ENCODE results near the gene F11.
A peak's percentile ranks its signal among the peaks of the same experiment; 100 is the strongest.

Gene F11

DNA sequence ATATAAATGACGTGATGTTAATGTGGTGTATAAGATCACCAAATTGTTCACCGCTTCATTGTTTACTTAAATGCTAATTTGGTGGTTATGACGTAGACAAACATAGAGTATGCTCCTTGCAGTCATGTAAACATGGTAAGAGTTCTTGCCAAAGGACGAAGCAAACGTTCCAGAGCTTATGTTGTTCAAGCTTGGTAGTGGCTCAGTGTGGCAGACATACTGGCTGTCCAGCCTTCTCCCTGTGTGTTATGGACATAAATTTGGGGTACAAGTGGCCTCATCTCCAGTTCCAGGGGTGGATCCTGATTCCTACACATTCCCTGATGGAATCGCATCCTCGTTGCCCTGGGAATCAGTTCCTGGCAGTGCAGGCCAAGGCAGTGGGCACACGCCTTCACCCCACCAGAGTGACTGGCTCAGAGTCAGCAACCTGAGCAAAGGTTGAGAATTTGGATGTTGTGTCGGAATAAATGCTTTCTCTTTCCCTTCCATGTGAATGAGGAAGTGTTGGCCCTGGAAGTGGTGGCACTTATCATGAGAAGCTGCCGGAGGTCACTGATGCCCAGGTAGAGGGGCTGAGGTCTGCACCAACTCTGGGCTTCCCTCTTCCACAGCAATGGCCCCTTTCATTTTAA is 25.4 kb downstream of the F11 start:
- no peak for DNase-seq (ENCODE audit: extremely low read depth, insufficient read length)
- Histone ChIP-seq H3K36me3 (ENCODE audit: control insufficient read depth, insufficient read depth, low read length) (no peaks in the 10 kb centered on the region), H3K27me3 (replicated peaks; ENCODE audit: control insufficient read depth, insufficient read depth, low read length) (no peaks in the 10 kb centered on the region), H3K4me3 (replicated peaks; ENCODE audit: low read depth, low read length) (no peak overlapping the region)
- TF ChIP-seq, protein P1, sequence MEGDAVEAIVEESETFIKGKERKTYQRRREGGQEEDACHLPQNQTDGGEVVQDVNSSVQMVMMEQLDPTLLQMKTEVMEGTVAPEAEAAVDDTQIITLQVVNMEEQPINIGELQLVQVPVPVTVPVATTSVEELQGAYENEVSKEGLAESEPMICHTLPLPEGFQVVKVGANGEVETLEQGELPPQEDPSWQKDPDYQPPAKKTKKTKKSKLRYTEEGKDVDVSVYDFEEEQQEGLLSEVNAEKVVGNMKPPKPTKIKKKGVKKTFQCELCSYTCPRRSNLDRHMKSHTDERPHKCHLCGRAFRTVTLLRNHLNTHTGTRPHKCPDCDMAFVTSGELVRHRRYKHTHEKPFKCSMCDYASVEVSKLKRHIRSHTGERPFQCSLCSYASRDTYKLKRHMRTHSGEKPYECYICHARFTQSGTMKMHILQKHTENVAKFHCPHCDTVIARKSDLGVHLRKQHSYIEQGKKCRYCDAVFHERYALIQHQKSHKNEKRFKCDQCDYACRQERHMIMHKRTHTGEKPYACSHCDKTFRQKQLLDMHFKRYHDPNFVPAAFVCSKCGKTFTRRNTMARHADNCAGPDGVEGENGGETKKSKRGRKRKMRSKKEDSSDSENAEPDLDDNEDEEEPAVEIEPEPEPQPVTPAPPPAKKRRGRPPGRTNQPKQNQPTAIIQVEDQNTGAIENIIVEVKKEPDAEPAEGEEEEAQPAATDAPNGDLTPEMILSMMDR (IDR thresholded peaks at IDR 0.05; ENCODE audit: insufficient read depth, low read length, poor library complexity, severe bottlenecking) = no peak

DNA sequence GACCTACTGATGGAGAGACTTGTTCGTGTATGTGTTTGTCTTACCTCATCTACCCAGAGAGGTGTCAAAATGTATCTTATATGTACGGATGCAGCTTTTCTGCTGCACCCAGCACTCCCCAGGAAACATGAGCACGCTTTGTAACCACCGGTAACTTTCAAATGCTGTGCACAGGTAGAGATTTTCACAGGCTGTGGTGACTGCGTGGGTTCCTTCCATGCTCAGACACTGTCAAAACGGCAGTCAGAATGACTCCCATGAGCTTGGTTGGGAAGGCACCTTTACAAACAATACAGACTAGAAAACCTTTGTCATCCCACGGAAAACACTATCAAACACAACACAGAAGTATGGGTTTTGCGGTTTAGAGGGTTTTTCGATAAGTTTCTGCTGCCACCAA is 28.2 kb downstream of the F11 start:
- H3K4me3 ChIP-seq (replicated peaks; ENCODE audit: low read depth, low read length) = no peak overlapping the region
- no peaks in the 10 kb centered on the region for H3K36me3 ChIP-seq (ENCODE audit: control insufficient read depth, insufficient read depth, low read length)
- TF ChIP-seq, protein P1 (IDR thresholded peaks at IDR 0.05; ENCODE audit: insufficient read depth, low read length, poor library complexity, severe bottlenecking) = no peak
- H3K27me3 ChIP-seq (replicated peaks; ENCODE audit: control insufficient read depth, insufficient read depth, low read length) = no peaks in the 10 kb centered on the region
- DNase-seq (ENCODE audit: extremely low read depth, insufficient read length) = no peak

- TF ChIP-seq, protein P1 (IDR thresholded peaks at IDR 0.05; ENCODE audit: insufficient read depth, low read length, poor library complexity, severe bottlenecking) = no peak
- Histone ChIP-seq H3K36me3 (ENCODE audit: control insufficient read depth, insufficient read depth, low read length) (no peaks in the 10 kb centered on the region), H3K27me3 (replicated peaks; ENCODE audit: control insufficient read depth, insufficient read depth, low read length) (no peaks in the 10 kb centered on the region), H3K4me3 (replicated peaks; ENCODE audit: low read depth, low read length) (no peak overlapping the region)
- no peak for DNase-seq (ENCODE audit: extremely low read depth, insufficient read length)
Observed at GRCh38 chr4:186296481-186296880, 30.5 kb downstream of the F11 start.

GRCh38 chr4:186297013-186297645 is 31.1 kb downstream of the F11 start:
- H3K27me3 ChIP-seq (replicated peaks; ENCODE audit: control insufficient read depth, insufficient read depth, low read length) = no peaks in the 10 kb centered on the region
- H3K4me3 ChIP-seq (replicated peaks; ENCODE audit: low read depth, low read length) = no peak overlapping the region
- TF ChIP-seq, protein P1 (IDR thresholded peaks at IDR 0.05; ENCODE audit: insufficient read depth, low read length, poor library complexity, severe bottlenecking) = peak; percentile 55
- DNase-seq (ENCODE audit: extremely low read depth, insufficient read length) = no peak
- H3K36me3 ChIP-seq (ENCODE audit: control insufficient read depth, insufficient read depth, low read length) = no peaks in the 10 kb centered on the region

DNA sequence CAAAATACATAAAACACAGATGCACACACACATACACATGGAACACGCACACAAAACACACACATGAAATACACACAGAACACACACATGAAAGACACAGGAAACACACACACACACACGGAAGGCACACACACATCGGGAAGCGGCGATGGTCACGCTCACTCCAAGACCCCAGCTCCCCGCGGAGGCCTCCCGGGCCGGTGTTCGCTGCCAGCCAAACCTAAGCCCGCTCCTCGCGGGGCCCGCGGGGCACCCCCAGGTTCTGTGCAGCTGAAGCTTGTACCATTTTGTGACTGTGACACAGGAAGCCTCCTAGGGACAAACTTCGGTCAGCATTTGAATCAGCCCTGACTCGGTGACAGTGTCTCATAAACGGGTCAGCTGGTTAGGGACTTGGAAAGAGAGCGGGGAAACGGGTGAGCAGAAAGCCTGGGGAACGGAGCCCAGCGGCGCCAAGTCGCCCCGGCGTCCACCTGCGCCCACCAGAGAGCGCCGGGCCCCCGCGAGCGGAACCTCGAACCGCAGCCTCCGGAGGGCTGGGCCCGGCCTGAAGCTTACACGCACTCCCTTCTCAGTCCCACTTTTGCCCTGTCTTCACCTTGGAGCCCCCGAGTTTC is 32.1 kb downstream of the F11 start:
- no peaks in the 10 kb centered on the region for H3K27me3 ChIP-seq (replicated peaks; ENCODE audit: control insufficient read depth, insufficient read depth, low read length)
- H3K36me3 ChIP-seq (ENCODE audit: control insufficient read depth, insufficient read depth, low read length) = no peaks in the 10 kb centered on the region
- no peak overlapping the region for H3K4me3 ChIP-seq (replicated peaks; ENCODE audit: low read depth, low read length)
- TF ChIP-seq, protein P1 (IDR thresholded peaks at IDR 0.05; ENCODE audit: insufficient read depth, low read length, poor library complexity, severe bottlenecking) = no peak
- no peak for DNase-seq (ENCODE audit: extremely low read depth, insufficient read length)

All from GM06990 (cell line).